ENCODE data around the gene CYBC1. TPM values are rescaled to one million over a fixed set of nuclear protein-coding genes. Genes with fewer than 3 reads are reported as not detected.
A peak's percentile ranks its signal among the peaks of the same experiment; 100 is the strongest.
"Not testable (repeated sequence)": the region's sequence is repeated elsewhere in the genome, so short reads cannot be mapped to it uniquely, and the experiment has no call there.

The CYBC1 gene
- total RNA-seq, 1 donor from 2014 or later = 132 TPM

DNA sequence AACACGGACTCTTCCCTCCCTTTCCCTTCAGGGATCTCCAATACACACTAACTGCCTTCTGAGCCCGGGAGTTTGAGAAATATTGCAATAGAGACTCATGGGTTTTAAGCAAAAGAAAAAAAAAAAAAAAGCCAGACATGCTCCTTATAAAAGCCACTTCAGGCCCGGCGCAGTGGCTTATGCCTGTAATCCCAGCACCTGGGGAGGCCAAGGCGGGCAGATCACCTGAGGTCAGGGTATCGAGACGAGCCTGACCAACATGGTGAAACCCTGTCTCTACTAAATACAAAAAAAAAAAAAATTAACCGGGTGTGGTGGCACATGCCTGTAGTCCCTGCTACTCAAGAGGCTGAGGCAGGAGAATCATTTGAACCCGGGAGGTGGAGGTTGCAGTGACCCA is 34.8 kb downstream of the CYBC1 start:
- Histone ChIP-seq H3K36me3 (no peaks in the 10 kb centered on the region), H3K4me1 (peaks cover 26% of the 10 kb centered on the region), H3K27me3 (ENCODE audit: low read depth) (no peaks in the 10 kb centered on the region), H3K27ac (no peak overlapping the region), H3K4me3 (no peak overlapping the region), H3K9me3 (no peaks in the 10 kb centered on the region)
- DNase-seq (no peak), ATAC-seq (no peak)
- TF ChIP-seq, protein P1, sequence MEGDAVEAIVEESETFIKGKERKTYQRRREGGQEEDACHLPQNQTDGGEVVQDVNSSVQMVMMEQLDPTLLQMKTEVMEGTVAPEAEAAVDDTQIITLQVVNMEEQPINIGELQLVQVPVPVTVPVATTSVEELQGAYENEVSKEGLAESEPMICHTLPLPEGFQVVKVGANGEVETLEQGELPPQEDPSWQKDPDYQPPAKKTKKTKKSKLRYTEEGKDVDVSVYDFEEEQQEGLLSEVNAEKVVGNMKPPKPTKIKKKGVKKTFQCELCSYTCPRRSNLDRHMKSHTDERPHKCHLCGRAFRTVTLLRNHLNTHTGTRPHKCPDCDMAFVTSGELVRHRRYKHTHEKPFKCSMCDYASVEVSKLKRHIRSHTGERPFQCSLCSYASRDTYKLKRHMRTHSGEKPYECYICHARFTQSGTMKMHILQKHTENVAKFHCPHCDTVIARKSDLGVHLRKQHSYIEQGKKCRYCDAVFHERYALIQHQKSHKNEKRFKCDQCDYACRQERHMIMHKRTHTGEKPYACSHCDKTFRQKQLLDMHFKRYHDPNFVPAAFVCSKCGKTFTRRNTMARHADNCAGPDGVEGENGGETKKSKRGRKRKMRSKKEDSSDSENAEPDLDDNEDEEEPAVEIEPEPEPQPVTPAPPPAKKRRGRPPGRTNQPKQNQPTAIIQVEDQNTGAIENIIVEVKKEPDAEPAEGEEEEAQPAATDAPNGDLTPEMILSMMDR (IDR thresholded peaks at IDR 0.05) = no peak
- intact Hi-C loops (cut with DNase I) = no loop called here

DNA sequence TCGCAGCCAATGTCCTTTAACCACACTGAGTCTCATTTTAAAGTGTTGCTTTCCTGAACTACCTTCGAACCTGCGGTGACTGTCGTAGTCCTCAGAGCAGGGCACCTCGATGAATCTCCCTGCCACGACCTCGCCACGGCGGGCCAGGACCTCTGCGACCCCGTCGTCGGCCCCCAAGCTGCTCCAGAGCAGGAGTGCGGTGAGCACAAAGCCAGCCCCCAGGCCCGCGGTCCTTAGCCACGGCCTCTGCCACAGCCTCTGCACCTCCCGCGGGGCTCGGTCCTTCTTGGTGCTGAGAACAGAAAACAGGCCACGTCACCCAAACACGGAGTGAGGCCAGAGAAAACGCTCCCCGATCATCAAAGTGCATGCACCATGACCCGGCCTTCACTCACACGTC is 35.2 kb downstream of the CYBC1 start:
- Histone ChIP-seq H3K27ac (no peak overlapping the region), H3K4me1 (peaks cover 26% of the 10 kb centered on the region), H3K9me3 (no peaks in the 10 kb centered on the region), H3K4me3 (no peak overlapping the region), H3K36me3 (no peaks in the 10 kb centered on the region), H3K27me3 (ENCODE audit: low read depth) (no peaks in the 10 kb centered on the region)
- DNase-seq = no peak
- intact Hi-C loops (cut with DNase I) = no loop called here
- TF ChIP-seq, protein P1 (IDR thresholded peaks at IDR 0.05) = no peak
- no peak for ATAC-seq

DNA sequence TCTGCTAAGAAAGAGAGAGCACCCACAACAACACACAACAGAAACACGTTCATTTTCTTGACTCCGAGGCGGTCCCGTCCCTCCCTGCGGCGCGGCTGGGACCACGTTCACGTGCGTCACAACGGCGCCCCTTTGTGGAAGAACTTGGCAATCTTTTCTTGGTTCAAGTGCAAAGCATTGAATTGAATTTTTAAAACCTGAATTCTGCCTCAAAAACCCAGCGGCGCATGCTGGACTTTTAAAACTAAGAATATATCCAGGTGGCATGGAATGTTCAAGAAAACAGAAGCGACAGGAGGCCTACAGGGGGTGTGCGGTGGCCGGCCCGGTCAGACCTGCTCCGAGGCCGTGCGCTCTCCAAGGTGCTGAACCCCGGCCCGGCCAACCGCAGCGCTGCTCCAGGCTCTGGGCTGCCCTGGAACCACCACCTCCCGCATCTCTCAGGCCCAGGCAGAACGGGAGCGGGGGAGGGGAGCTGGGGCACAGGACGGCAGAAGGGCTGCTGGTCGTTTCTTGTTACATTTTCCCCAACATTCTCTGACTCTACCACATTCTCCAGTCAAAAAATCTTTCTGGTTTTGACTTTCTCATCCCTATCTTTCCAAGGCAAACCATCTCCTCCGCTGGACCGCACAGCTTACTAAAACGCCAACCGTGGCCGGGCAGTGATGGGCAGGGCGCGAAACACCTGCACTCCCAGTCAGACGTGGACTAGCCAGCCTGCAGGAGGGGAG is 35.8 kb downstream of the CYBC1 start:
- H3K27ac ChIP-seq = no peak overlapping the region

DNA sequence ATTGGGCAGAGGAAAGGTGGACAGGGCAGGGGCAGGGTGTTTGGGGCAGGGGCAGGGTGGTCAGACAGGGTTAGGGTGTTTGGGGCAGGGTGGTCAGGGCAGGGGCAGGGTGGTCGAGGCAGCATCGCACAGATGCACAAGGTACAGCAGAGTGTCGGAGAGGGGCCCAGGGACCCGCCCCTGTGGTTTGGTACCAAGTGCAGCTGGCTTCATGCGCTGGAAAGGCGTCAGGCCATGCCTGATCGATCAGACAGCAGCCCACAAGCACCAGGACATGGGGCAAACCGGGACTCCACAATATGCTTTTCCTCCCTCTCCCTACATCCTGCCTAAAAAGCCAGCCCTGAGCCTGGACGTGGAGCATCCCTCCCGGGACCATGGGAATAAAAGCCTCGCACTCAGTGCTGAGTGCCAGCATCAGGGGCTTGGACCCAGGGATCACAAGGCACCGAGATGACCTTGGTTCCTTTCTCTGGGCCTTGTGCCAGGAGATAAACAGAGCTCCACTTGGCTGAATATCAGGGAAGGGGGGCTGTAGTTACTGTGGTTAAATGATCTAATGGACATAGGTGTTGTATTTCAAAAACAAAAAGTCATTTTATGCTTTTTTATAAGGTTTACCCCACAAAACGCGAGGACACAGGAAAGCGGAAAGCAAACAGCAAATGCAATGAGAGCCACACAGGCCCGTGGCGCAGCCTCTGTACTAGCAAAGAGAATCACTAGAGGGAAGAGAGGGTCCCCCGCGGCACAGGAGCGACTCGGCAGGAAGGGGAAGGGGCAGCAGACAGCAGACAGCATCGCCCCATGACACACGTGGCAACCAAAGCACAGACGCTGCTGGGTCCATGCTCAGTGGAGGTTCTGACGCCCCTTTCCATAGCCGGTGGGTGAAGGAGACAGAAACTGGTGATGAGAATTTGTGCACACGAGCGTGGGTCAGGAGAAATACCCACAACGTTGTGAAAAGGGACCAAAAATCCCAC is 37.7 kb downstream of the CYBC1 start:
- DNase-seq (no peak), ATAC-seq (no peak)
- Histone ChIP-seq H3K4me1 (peaks cover 13% of the 10 kb centered on the region), H3K9me3 (no peaks in the 10 kb centered on the region), H3K4me3 (no peak overlapping the region), H3K36me3 (peaks cover 6% of the 10 kb centered on the region), H3K27me3 (ENCODE audit: low read depth) (no peaks in the 10 kb centered on the region), H3K27ac (no peak overlapping the region)
- intact Hi-C loops (cut with DNase I) = no loop called here
- TF ChIP-seq, protein P1 (IDR thresholded peaks at IDR 0.05) = no peak

More for the DNA sequence above, 35.8 kb downstream of the CYBC1 start:
- ATAC-seq = peak; percentile 54 to 74
- TF ChIP-seq, protein P1 (IDR thresholded peaks at IDR 0.05) = peak; percentile 55
- H3K36me3 ChIP-seq = no peaks in the 10 kb centered on the region
- DNase-seq = peak; percentile 81
- no peak overlapping the region for H3K4me3 ChIP-seq
- peaks cover 22% of the 10 kb centered on the region for H3K4me1 ChIP-seq
- intact Hi-C loops (cut with DNase I) = no loop called here
- H3K27me3 ChIP-seq (ENCODE audit: low read depth) = no peaks in the 10 kb centered on the region
- no peaks in the 10 kb centered on the region for H3K9me3 ChIP-seq

DNA sequence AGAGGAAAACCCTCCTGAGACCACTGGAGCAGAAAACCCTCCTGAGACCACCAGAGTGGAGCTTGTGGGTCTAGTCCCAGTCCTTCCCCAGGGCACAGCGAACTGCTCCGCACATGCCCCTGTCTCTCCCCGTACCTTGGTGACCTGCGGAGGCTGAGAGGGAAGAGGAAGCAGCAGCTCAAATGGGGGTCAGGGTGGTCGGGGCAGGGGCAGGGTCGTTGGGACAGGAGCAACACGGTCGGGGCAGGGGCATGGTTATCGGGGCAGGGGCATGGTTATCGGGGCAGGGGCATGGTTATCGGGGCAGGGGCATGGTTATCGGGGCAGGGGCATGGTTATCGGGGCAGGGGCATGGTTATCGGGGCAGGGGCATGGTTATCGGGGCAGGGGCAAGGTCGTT is 38.5 kb downstream of the CYBC1 start:
- H3K9me3 ChIP-seq; DNase-seq; ATAC-seq; H3K27me3 ChIP-seq (ENCODE audit: low read depth); H3K27ac ChIP-seq; H3K4me3 ChIP-seq; H3K36me3 ChIP-seq; H3K4me1 ChIP-seq; intact Hi-C loops (cut with DNase I): not testable (repeated sequence)

Data from lower lobe of right lung (tissue), 2 donors.